BE2C (cell line): ENCODE measurements around the gene RNF167.

ENCODE experiments used
- DNase-seq: peaks from one replicate; pipeline ENCODE4 v3.0.0-alpha.2; 2020
- H3K27me3 ChIP-seq: fragments of 250-450 bp; sonication (Bioruptor Pico); 2 replicates; pipeline ENCODE4 v1.5.1; 2020; ENCODE audit warnings: mild to moderate bottlenecking
- H3K36me3 ChIP-seq: fragments of 250-450 bp; sonication (Bioruptor Pico); 2 replicates; pipeline ENCODE4 v1.5.1; 2020; ENCODE audit warnings: mild to moderate bottlenecking
- H3K4me1 ChIP-seq: fragments of 250-450 bp; sonication (Bioruptor Pico); 2 replicates; pipeline ENCODE4 v1.5.1; 2020
- H3K4me3 ChIP-seq: 2 replicates; pipeline ENCODE4 v1.5.1; 2011; ENCODE audit warnings: low read depth, low read length
- H3K9me3 ChIP-seq: fragments of 250-450 bp; sonication (Bioruptor Pico); 2 replicates; pipeline ENCODE4 v1.5.1; 2020
- CTCF ChIP-seq: IDR thresholded peaks from 2 replicates; pipeline ENCODE4 v1.5.1; 2012; ENCODE audit warnings: mild to moderate bottlenecking, low read depth, low read length

The RNF167 gene

GRCh38 chr17:4898351-4898750, 41.7 kb upstream of the RNF167 start:
- H3K4me1 ChIP-seq, result no peaks in the 10 kb centered on the region
- no peak overlapping the region for H3K4me3 ChIP-seq
- no peaks in the 10 kb centered on the region for H3K9me3 ChIP-seq
- no peaks in the 10 kb centered on the region for H3K27me3 ChIP-seq
- no peak for TF ChIP-seq CTCF
- H3K36me3 ChIP-seq, result no peaks in the 10 kb centered on the region; the same call in 1 of the 2 replicates
- no peak for DNase-seq

GRCh38 chr17:4898927-4899326, 41.1 kb upstream of the RNF167 start:
- Histone ChIP-seq H3K4me1 (no peaks in the 10 kb centered on the region), H3K27me3 (no peaks in the 10 kb centered on the region), H3K9me3 (no peaks in the 10 kb centered on the region), H3K36me3 (no peaks in the 10 kb centered on the region; the same call in 1 of the 2 replicates), H3K4me3 (no peak overlapping the region)
- no peak for TF ChIP-seq CTCF
- DNase-seq, result no peak

GRCh38 chr17:4899341-4900230, 40.5 kb upstream of the RNF167 start, which contains the start of gene C17orf107:
TSS of gene C17orf107 (plus strand) at chr17:4899536. CDS start at chr17:4899763, 227 bp downstream.
- DNase-seq, result no peak
- TF ChIP-seq CTCF, result no peak
- H3K4me1 ChIP-seq, result no peaks in the 10 kb centered on the region
- no peaks in the 10 kb centered on the region; the same call in 1 of the 2 replicates for H3K36me3 ChIP-seq
- H3K27me3 ChIP-seq, result no peaks in the 10 kb centered on the region
- no peaks in the 10 kb centered on the region for H3K9me3 ChIP-seq
- H3K4me3 ChIP-seq, result no peak within 1 kb of the TSS

- Histone ChIP-seq H3K36me3 (no peaks in the 10 kb centered on the region; the same call in 1 of the 2 replicates), H3K27me3 (no peaks in the 10 kb centered on the region), H3K4me3 (no peak overlapping the region), H3K9me3 (no peaks in the 10 kb centered on the region), H3K4me1 (no peaks in the 10 kb centered on the region)
- no peak for DNase-seq
- TF ChIP-seq CTCF, result no peak
Observed at GRCh38 chr17:4900231-4901107, 39.6 kb upstream of the RNF167 start.

GRCh38 chr17:4901108-4901647, 38.9 kb upstream of the RNF167 start:
- no peak overlapping the region for H3K4me3 ChIP-seq
- DNase-seq, result no peak
- no peak for TF ChIP-seq CTCF

More at GRCh38 chr17:4901108-4901647, 38.9 kb upstream of the RNF167 start:
- H3K27me3 ChIP-seq, result no peaks in the 10 kb centered on the region
- H3K9me3 ChIP-seq, result no peaks in the 10 kb centered on the region
- no peaks in the 10 kb centered on the region; the same call in 1 of the 2 replicates for H3K36me3 ChIP-seq
- H3K4me1 ChIP-seq, result no peaks in the 10 kb centered on the region
